Measurements from ENCODE around the gene ALG5. TPM values are rescaled to one million over a fixed set of nuclear protein-coding genes. Genes with fewer than 3 reads are reported as not detected.

ALG5 gene
- total RNA-seq, 1 donor from 2014 or later = 29.2 TPM

- peaks cover 23% of the 10 kb centered on the region for H3K36me3 Mint-ChIP-seq (ENCODE audit: insufficient read depth)
- H3K9me3 Mint-ChIP-seq (ENCODE audit: low read depth) = no peaks in the 10 kb centered on the region
- H3K4me1 Mint-ChIP-seq (ENCODE audit: low read depth) = no peaks in the 10 kb centered on the region
- DNase-seq (ENCODE audit: low spot score, unreplicated experiment) = no peak
- H3K27ac Mint-ChIP-seq = no peak overlapping the region
- no peaks in the 10 kb centered on the region for H3K27me3 Mint-ChIP-seq
- TF ChIP-seq, protein P1, sequence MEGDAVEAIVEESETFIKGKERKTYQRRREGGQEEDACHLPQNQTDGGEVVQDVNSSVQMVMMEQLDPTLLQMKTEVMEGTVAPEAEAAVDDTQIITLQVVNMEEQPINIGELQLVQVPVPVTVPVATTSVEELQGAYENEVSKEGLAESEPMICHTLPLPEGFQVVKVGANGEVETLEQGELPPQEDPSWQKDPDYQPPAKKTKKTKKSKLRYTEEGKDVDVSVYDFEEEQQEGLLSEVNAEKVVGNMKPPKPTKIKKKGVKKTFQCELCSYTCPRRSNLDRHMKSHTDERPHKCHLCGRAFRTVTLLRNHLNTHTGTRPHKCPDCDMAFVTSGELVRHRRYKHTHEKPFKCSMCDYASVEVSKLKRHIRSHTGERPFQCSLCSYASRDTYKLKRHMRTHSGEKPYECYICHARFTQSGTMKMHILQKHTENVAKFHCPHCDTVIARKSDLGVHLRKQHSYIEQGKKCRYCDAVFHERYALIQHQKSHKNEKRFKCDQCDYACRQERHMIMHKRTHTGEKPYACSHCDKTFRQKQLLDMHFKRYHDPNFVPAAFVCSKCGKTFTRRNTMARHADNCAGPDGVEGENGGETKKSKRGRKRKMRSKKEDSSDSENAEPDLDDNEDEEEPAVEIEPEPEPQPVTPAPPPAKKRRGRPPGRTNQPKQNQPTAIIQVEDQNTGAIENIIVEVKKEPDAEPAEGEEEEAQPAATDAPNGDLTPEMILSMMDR (IDR thresholded peaks at IDR 0.05; ENCODE audit: unreplicated experiment) = no peak
- no peak overlapping the region for H3K4me3 Mint-ChIP-seq (ENCODE audit: low read depth)
Measured at GRCh38 chr13:36950920-36951319, 48.2 kb downstream of the ALG5 start.

DNA sequence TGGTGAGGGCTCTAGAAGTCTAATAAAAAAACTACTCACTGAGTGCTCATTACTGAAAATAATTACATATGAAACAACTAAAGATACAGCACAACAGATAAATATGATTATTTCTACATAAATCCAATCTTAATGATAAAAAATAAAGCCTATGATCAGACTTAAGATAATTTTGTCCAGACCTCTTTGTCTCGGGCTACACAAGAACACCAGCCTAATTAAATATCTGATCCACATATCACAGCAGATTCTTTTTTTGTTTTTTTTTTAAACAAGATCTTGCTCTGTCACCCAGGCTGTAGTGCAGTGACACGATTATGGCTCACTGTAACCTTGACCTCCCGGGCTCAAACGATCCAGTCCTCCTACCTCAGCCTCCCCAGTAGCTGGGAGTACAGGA is 48.8 kb downstream of the ALG5 start:
- Mint-ChIP-seq H3K4me3 (ENCODE audit: low read depth) (no peak overlapping the region), H3K36me3 (ENCODE audit: insufficient read depth) (peaks cover 20% of the 10 kb centered on the region), H3K9me3 (ENCODE audit: low read depth) (no peaks in the 10 kb centered on the region), H3K27me3 (no peaks in the 10 kb centered on the region), H3K27ac (no peak overlapping the region), H3K4me1 (ENCODE audit: low read depth) (peaks cover 4% of the 10 kb centered on the region)
- DNase-seq (ENCODE audit: low spot score, unreplicated experiment) = no peak
- TF ChIP-seq, protein P1 (IDR thresholded peaks at IDR 0.05; ENCODE audit: unreplicated experiment) = no peak

GRCh38 chr13:36945078-36945477 is 54.1 kb downstream of the ALG5 start:
- Mint-ChIP-seq H3K27me3 (no peaks in the 10 kb centered on the region), H3K27ac (no peak overlapping the region), H3K4me1 (ENCODE audit: low read depth) (peaks cover 5% of the 10 kb centered on the region), H3K4me3 (ENCODE audit: low read depth) (no peak overlapping the region), H3K9me3 (ENCODE audit: low read depth) (peaks cover under 1% of the 10 kb centered on the region), H3K36me3 (ENCODE audit: insufficient read depth) (peaks cover 13% of the 10 kb centered on the region)
- TF ChIP-seq, protein P1 (IDR thresholded peaks at IDR 0.05; ENCODE audit: unreplicated experiment) = no peak
- DNase-seq (ENCODE audit: low spot score, unreplicated experiment) = no peak

DNA sequence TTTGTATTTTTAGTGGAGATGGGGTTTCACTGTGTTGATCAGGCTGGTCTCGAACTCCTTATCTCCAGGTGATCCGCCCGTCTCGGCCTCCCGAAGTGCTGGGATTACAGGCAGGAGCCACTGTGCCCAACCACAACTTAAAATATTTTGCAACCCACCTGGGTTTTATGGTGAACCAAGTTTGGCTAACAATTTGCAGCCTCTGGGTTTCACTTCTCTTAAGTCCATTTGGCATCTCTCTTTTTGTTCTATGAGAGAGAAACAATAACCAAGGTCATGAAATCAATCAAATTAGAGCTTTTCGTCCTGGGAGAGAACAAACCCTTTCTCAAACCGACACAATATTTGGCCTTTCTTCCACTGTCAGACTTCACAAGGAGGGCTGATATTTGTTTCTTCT is 73.5 kb downstream of the ALG5 start:
- TF ChIP-seq, protein P1 (IDR thresholded peaks at IDR 0.05; ENCODE audit: unreplicated experiment) = no peak
- no peaks in the 10 kb centered on the region for H3K36me3 Mint-ChIP-seq (ENCODE audit: insufficient read depth)
- no peak for DNase-seq (ENCODE audit: low spot score, unreplicated experiment)
- H3K27ac Mint-ChIP-seq = no peak overlapping the region
- H3K27me3 Mint-ChIP-seq = peaks cover 8% of the 10 kb centered on the region
- peaks cover 9% of the 10 kb centered on the region for H3K4me1 Mint-ChIP-seq (ENCODE audit: low read depth)
- no peaks in the 10 kb centered on the region for H3K9me3 Mint-ChIP-seq (ENCODE audit: low read depth)
- no peak overlapping the region for H3K4me3 Mint-ChIP-seq (ENCODE audit: low read depth)

DNA sequence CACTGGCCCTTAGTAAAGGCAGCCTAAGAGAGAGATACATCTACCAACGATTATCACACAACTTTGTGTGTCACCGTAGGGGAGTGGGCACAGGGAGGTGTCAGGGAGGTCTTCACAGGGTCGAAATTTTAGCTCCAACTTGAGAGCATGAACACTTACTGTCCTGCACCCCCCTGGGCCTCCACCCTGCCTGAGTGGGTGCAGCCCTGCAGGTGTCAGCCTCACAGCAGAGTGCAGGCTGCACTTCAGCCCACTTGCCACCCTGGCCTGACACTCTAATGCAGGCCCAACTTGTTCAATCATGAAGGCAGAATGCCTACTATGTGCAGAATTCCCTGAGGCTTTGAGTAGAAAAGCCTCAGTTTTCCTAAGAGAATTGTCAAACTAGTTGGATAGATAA is 75.1 kb downstream of the ALG5 start:
- Mint-ChIP-seq H3K4me1 (ENCODE audit: low read depth) (peaks cover 13% of the 10 kb centered on the region), H3K27me3 (peaks cover 8% of the 10 kb centered on the region), H3K36me3 (ENCODE audit: insufficient read depth) (no peaks in the 10 kb centered on the region), H3K9me3 (ENCODE audit: low read depth) (no peaks in the 10 kb centered on the region), H3K27ac (no peak overlapping the region), H3K4me3 (ENCODE audit: low read depth) (no peak overlapping the region)
- DNase-seq (ENCODE audit: low spot score, unreplicated experiment) = no peak
- TF ChIP-seq, protein P1 (IDR thresholded peaks at IDR 0.05; ENCODE audit: unreplicated experiment) = no peak

Data from progenitor cell of endocrine pancreas (in vitro differentiated cells).